Stimulated activated CD4-positive, alpha-beta T cell treated with anti-CD3 and anti-CD28 coated beads, Interleukin-4, amount 100 ng/mL, for 4 hours (primary cell): ENCODE measurements around the gene FERMT1.

Source experiments
- DNase-seq, 2 experiments: peaks; one replicate each; pipeline ENCODE4 v3.0.0-alpha.2; 2020

FERMT1 gene, protein sequence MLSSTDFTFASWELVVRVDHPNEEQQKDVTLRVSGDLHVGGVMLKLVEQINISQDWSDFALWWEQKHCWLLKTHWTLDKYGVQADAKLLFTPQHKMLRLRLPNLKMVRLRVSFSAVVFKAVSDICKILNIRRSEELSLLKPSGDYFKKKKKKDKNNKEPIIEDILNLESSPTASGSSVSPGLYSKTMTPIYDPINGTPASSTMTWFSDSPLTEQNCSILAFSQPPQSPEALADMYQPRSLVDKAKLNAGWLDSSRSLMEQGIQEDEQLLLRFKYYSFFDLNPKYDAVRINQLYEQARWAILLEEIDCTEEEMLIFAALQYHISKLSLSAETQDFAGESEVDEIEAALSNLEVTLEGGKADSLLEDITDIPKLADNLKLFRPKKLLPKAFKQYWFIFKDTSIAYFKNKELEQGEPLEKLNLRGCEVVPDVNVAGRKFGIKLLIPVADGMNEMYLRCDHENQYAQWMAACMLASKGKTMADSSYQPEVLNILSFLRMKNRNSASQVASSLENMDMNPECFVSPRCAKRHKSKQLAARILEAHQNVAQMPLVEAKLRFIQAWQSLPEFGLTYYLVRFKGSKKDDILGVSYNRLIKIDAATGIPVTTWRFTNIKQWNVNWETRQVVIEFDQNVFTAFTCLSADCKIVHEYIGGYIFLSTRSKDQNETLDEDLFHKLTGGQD

DNA sequence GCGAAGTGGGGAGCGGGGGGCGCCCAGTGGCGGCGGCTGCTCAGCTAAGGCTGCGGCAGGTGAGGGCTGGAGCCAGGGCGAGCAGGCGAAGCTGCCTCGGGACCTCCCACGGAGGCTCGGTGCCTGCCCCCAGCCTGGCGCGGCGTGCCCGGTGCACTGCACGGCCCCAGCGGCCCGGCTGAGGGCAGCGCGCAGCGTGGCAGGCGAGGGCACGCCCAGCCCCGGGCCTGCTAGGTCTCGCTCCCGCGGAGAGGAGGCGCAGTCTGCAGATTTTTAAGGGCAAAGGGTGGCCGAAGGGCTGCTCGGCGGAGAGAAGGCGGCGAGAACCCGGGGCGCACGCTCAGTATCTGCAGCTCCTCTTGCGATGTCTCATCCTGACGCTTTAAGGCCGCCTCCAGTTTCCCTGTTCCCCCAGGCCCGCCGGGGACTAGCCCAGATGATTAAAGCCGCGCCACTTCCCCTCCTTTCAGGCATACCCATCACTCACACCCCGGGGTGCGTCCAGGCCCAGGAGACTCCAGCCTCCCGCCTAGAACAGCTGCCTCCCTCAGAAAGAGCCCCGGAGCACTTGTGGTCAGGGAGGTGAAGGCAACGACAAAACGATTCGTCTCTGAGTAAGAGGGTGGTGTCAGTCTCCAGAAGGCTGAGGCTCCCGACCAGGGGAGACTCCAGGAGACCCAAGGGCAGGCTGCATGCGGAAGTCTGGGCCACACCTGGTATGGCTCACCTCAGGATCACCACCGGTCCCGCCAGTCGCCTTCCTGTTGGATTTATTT lies at the start of gene FERMT1:
FERMT1 (minus strand) TSS at position 158 of the 776 bp plus-strand sequence. CDS start 3,476 bp downstream, outside the sequence.
- DNase-seq = peak in 1 of 2 experiments; percentile 18

DNA sequence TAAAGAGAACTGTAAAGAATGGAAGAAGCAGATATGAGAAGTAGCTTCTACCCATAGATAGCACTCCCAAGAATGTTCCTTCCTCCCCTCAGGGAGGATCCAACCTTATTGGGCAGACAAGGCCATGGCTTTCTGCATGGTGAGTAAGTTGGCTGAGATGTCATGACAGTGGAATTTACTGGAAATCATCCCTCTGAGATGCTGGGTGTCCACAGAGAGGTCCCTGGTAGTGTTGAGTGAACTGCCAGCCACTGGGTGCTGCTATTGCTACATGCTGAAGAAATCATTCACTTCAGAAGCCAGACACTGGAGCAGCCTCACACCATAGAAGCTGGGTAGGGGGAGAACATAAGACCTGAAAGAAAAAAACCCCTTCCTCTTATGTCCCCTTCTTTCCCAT lies 46.4 kb upstream of the FERMT1 start:
- DNase-seq = no peak

DNA sequence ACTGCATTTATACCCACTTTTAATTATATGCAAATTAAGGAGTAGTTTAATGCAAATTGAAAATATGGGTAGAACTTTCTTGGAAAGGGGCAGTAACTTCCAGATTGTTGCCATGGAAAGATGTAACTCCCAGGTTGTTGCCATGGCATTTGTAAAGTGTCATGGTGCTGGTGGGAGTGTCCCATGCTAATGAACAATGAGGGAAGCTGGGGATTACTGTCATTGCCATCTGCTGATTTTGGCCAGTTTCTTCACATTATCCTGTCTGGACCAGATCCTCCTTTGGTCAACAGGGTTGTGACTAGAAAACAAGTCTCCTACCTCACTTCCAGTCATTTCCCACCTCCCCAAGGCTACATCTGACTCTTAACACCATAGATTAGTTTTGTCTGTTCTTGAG lies 45.4 kb upstream of the FERMT1 start:
- DNase-seq = no peak

DNA sequence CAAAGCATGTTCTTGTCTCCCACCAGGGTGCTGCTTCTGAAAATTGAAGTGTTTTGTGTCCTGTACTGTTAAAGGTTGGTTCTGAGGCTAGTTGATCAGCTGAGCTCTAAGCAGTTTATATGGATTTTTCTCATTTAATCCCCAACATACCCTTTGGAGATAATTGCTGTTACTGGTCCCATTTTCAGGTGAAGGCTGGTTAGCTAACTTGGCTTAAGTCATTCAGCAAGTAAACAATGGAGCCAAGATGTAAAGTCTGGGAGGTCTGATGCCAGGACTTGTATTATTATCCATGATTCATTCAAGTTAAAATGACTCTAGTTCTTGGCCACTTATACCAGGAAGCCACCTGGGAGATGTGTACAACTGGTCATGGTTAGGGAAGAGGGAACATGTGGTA lies 42.5 kb upstream of the FERMT1 start:
- no peak for DNase-seq

DNA sequence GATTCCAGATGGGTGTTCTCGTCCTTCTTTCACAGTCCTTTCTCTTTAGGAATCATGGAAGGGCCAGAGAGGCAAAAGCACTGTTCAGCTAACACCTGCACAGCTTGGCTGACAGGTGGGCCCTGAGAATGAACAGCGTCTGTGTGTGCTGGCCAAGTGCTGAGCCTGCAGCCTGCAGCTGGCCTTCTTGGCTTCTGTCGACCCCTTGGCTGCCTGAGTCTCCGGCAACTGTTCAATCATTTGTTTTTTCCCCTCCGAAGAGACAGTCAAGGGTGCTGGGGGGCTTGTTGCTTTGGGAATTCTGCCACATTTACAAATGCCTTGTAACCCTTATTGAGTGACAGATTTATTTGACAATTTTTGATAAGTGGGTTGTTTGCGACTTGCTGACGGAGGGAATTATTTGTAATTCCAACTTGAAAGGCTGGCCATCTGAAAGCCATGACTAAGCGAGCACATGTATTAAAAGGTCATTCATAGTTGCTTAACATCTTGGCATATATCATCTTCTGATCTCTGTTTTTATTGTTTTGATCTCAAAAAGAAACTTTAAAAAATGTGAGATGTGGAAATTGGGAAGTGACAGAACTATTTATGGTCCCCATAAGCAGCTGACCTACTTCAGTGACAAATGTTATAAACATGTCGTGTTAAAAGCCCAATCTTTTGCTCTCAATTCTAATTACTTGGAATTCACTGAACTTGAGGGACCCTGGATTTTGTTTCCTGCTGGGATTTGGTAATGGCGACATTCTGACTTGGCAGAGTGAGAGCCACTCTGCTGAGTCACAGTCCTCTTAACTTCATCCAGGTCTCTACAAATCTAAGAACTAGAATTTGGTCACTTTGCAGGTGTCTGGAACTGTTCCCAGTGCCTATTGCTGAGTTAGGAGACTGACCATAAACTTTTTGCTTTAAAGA lies 41.9 kb upstream of the FERMT1 start:
- DNase-seq = no peak

DNA sequence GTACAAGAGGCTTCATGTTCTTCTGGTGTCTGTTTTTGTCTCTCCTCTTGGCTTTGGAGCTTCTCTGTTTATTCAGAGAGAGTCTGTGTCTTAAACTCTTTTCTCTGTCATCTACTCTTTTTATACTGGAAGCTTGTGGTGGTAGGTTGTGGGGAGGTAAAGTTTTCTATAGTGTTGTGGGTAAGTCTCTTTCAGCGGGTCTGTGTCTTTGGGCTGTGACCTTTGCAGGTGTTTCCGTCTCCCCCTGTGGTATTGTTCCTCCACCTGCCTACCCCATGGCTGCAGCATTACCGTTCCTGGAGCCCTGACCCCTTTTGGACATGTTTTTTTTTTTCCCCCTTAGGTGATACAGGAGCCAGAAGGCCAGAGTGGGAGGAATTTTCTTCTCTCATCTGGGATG lies 37.9 kb upstream of the FERMT1 start:
- no peak for DNase-seq

DNA sequence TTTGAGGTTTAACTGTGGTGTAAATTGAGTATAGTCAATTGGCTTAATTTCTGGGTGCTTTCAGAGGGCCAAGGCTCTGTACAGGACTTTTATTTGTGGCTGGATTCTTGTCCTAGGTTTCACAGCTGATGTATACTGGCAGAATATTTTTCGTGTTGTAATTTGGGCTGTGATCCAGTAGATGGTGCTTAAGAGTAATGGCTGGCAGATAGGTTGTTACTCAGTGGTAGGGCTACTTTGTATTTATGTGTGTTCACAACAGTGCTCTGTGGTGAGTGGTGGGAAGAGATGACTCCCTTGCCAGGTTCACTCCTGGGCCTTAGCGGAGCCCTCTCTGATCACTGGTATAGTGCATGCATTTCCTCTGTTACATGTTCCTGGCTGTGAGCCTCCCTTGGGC lies 34.5 kb upstream of the FERMT1 start:
- DNase-seq = no peak

DNA sequence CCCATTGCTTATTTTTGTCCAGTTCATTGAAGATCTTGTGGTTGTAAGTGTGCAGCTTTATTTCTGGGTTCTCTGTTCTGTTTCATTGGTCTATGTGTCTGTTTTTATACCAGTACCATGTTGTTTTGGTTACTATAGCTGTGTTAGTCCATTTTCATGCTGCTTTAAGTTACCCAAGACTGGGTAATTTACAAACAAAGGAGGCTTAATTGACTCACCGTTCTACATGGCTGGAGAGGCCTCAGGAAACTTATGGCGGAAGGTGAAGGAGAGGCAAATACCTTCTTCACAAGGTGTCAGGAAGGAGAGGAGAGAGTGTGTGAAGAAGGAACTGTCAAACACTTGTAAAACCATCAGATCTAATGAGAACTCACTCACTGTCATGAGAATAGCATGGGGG lies 29.9 kb upstream of the FERMT1 start:
- no peak for DNase-seq

DNA sequence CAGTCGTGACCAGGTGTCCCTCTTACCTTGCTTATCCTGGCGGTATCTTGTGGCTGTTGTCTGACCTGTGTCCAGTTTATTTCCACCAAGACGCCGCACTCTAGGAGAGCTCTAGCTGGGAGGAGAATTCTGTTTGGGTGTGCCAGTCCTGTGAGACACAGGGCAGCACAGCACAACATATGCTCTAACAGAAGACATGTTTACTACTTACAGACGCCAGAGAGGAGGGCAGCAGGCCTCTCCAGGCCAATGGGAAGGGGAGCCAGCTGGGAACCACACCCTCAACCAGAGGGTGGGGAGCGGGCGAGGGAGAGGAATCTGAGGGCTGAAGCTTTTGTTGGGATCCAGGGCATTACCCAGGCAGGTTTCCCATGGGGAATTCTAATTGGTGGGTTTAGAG lies 25.2 kb upstream of the FERMT1 start:
- DNase-seq = no peak

DNA sequence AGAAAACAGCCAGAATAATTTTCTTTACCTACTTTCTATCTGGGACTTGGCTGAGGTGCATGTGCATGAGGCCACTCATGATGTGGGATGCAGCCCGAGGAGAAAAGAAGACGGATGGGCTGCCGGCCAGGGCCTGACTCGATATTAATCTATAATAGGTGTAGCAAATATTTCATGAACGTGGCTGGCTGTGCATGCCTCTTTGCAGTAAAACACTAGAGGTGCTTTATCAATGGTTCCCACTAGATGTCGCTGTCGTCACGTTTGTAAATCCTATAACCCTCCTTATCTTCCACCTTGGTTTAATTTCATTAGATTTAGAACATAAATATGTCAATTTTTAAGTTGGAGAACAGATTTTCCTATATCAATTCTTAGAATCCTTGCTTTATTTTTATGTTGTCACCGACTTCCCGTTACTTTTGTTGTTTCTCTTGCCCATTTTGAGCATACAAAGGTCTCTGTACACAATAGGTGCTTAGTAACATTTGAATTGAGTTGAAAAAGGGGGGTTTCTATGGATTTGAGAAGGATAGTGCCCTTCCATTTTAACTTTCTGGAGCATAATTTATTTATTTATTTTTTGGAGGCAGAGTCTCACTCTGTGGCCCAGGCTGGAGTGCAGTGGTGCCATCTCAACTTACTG lies 19.6 kb upstream of the FERMT1 start:
- peak; percentile 6 to 15 for DNase-seq

DNA sequence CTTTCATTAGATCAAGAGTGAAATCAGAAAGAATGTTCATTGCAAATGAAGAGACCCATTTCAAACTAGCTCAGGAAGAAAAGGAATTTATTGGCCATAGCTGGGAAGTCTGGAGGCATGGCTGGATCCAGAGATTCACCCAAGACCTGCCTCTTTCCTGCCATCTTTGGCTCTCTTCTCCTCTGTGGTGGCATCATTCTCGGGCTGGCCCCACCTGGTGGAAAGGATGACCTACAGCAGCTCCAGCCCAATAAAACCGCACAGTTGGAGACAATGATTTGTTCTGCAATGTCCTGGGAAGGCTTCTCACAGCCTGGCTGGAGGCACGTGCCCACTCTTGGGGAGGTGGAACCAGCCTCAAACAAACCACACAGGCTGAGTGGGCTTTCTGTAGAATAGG lies 18.1 kb upstream of the FERMT1 start:
- no peak for DNase-seq

DNA sequence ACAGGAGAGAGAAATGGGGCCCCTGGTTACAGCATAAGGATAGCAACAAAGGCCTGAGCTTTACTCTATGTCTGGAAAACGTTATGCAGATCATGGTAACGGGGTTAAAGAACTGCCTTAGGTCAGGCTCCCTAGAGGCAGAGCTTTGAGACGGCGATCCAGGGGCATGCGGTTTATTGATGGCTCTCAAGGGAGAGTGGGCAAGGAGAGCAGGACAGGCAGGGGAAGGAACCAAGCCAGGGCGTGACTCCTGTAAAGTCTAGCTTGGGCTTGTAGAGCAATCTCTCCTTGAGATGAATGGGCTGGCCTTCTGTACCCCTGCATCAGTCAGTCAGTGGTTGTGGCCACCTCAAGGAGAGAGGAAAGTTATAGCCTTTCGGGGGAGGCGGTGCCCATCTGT lies 12.5 kb upstream of the FERMT1 start:
- no peak for DNase-seq

DNA sequence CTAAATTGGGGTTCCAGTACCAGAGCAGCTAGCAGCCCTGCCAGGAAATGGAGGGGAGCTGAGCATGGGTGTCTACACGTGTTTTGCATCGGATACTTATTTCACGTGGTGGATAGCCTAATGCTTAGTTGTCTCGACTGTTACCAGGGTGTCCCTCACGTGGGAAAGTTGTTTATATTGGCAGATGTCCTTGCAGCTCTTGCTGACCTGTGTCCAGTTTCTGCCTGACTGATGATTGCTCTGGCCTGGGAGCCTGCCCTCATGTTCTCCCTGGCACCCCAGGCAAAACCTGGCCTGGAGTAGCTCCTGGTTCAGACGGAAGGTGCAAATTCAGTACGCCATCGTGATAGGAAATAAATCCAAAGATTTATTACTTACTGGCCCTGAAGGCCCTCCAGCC lies 11.8 kb upstream of the FERMT1 start:
- no peak for DNase-seq

DNA sequence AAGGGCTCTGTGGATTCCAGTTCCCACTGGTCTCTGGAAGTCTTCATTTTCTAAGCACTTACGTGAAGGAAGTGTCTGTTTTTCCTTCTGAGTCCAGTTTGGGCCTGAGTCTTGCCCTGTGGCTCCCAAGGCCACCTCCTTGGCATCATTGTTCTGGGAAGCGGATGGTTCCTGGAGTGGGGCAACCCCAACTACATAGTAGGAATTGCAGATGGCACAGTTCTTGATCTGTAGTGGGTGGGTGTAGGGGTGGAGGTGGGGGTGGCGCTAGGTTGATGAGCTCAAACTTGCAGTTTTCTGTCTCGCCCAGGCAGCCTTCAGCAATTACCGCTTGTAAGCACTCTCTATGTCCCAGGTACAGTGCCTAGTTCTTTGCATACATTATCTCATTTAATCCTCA lies 7.2 kb upstream of the FERMT1 start:
- DNase-seq = no peak

DNA sequence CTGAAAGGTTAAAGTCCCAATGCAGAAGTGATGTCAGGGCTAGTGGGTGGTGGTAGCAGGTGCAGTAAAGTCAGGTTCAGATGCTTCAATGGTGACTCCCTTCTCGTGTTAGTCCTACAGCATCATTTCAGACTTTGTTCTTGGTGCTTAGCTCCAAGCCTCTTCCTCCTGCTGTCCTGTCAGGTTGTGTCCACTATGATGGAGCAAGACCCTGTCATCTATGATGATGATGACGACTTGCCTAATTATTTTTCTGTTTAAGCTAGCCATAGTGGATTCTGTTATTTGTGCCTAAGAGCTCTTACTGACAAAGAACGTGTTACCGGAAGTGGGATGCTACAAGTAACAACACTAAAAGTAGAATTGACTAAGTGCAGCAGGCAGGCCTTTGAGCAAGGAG lies 5.0 kb upstream of the FERMT1 start:
- no peak for DNase-seq

DNA sequence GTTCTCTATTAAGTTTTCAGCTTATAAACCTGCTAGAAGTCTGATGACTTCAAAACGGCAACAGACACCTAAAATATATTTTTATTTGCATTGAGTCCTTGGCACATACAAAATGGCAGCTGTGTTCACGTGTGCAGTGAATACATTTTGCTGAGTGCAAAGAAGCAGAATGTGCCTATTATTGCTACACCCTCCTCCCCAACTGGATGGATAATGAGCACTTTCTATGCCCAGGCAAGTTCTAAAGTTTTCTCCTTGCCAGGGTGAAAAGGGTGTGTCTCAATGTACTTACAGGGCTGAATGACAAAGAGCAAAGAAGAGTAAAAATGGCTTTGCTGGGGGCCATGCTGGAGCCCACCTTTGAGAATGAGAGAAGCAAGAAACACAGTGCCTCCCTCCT lies 4.0 kb upstream of the FERMT1 start:
- DNase-seq = no peak

DNA sequence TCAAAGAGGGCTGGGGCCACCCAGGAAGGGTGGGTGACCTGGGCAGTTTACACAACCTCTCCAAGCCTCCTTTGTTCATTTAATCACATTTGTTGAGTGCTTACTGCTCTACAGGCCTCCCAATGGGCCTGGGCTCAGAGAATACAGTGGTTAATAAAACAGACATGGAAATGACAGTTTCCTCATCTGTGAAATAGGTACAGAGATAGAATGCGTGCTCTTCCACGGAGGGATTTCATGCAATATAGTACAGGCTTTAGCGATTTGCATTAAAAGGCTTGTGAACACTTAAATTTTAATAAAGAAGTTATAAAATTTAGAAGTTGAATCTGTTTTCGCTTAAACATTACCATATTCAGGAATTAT lies 802 bp upstream of the FERMT1 start:
- DNase-seq = no peak

DNA sequence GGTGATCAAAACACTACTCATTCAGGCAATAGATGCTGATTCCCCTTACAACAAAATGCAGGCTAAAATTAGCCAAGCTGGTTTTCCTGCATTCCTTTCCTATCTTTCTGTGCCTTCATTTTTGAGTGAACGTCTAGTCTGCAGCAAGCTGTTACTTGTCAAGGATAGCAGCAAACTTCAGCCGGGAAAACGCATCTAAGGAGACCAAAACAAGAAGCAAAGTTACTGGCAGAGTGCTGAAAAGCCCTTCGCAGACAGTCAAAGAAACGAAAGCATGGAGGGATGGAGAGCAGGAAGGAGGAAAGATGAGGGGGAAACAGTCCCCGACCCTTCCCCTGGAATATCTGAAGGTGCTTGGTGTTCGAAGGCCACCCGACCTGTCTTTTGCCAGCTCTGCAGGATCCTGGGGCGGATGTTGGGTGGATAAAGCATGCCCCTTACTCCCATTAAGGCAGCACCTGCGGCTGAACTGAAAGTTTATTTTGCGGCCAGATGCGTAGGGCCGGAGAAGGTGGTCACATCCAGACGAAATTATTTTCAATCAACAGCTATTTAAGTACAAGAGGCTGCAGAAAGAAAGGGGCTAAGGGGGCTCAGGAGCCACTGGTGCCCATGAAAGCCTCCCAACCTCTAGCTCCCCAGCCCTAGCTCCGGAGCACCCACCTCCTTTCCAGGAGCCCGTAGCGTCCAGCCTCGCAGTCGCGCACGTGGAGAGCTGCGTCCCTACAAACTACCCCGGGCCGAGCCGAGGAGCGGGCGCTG lies 538 bp downstream of the FERMT1 start:
- no peak for DNase-seq

DNA sequence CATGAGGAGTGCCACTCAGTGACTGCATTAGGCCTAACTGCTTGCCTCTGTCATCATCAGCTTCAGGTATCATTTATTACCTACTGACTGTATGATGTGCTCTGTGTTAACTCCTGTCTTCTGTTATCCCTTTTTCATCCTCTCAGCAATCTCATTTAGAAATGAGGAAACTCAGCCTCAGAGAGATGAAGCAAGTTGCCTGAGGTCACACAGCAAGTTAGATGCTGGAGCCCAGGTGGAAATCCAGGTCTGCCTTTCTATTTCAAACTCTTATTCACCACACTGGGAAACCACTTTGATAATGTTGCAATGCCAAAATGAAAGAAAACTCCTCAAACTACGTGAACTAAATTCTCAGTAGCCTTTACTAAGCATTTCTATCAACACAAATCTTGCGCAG lies 1.3 kb downstream of the FERMT1 start:
- no peak for DNase-seq

DNA sequence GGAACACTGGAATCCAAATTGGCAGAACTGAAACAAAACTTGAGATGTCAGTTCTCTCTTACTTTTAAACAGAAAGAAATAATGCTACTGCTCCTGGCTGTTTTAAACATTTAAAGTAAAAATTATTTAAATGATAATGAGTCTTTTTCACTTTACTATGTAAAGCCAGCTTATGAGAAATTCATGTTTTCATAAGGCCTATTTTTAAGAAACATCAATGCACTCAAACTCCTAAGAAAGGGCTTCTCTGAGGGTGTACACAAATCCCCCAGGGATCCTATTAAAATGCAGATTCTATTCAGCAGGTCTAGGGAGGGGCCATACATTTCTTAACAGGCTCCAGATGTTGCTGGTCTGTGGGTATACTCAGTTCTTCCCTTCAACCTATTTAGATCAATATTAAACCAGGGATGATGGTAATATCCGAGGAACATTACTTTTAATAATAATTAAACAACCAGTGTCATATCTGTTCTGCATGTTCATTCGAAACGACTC lies 2.3 kb downstream of the FERMT1 start:
- no peak for DNase-seq

DNA sequence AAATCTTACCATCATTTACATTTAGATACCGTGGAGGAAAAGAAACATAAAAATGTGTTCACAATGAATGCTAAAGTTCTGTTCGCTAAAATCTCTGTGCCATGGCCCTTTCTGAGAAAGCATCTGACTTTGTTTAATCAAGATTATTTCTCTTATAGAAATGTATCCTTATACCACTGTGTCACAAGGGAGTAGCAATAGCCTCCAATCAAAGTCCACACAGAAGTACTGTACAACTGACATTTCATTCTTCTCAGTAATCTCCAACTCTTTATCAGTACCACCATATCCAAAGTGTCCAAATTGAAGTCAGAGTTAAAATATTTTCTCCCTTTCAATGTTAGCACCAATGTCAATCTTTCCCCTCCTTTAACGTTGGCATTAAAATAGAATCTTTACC lies 6.1 kb downstream of the FERMT1 start:
- no peak for DNase-seq
